Thyroid gland (tissue), 4 donors: ENCODE measurements around the gene DENND1A. TPM values are rescaled to one million over a fixed set of nuclear protein-coding genes. Genes with fewer than 3 reads are reported as not detected.

Experiments
- DNase-seq, 2 donors: peaks; one replicate each; pipeline ENCODE4 v3.0.0-alpha.2; 2019
- H3K27ac ChIP-seq, 3 donors: fragments of 200-600 bp; sonication (generic); 1 replicate in 2 of 3; 2 replicates in 1 of 3; pipeline ENCODE4 v1.5.1; 2016 to 2019; ENCODE audit warnings: mild to moderate bottlenecking in 1 of 3, moderate library complexity in 1 of 3
- H3K27me3 ChIP-seq: fragments of 200-600 bp; sonication (generic); one replicate; pipeline ENCODE4 v1.5.1; 2019
- H3K36me3 ChIP-seq, 2 donors: fragments of 200-600 bp; sonication (generic); one replicate each; pipeline ENCODE4 v1.5.1; 2016 to 2019
- H3K4me1 ChIP-seq, 2 donors: fragments of 200-600 bp; sonication (generic); one replicate each; pipeline ENCODE4 v1.5.1; 2017 to 2019
- H3K4me3 ChIP-seq, 3 donors: fragments of 200-600 bp; sonication (generic); replicated peaks in 1 of 3; 1 replicate in 2 of 3; 2 replicates in 1 of 3; pipeline ENCODE4 v1.5.1; 2016; ENCODE audit warnings: mild to moderate bottlenecking in 1 of 3
- H3K9me3 ChIP-seq: fragments of 200-600 bp; sonication (generic); one replicate; pipeline ENCODE4 v1.5.1; 2017
- CTCF ChIP-seq, 6 experiments: fragments of 200-600 bp in 3 of 6; fragments of 450-650 bp in 3 of 6; sonication (generic) in 3 of 6; IDR thresholded peaks; one replicate each; pipeline ENCODE4 v1.5.1; 2016 to 2019; ENCODE audit warnings: antibody characterized with exemption in 6 of 6, mild to moderate bottlenecking in 2 of 6, inconsistent platforms in 1 of 6, moderate library complexity in 1 of 6
- POLR2A ChIP-seq, 2 donors: fragments of 450-650 bp; IDR thresholded peaks; one replicate each; pipeline ENCODE4 v1.6.1; 2017; ENCODE audit warnings: antibody characterized with exemption in 2 of 2, mild to moderate bottlenecking in 2 of 2, moderate library complexity in 1 of 2
- WGBS, 2 donors: methylation state at CpG; one replicate each; pipeline ENCODE4 v1.1.5; 2017; 5-methylcytosine and 5-hydroxymethylcytosine counted together
- intact Hi-C: fragments of 100-400 bp; cut with DNase I; formaldehyde crosslinking; loops from one replicate; pipeline ENCODE4 v1.15.1; 2023
- total RNA-seq, 4 donors: library from RNA; depleted of rRNA; stranded (reverse); fragments of >200 nt; gene quantifications; one replicate each; pipeline ENCODE4 v1.2.3, GENCODE V29; 2016

DENND1A gene
- total RNA-seq, 4 donors from 2014 or later = 18.8 to 34.4 (median 28.2) TPM

GRCh38 chr9:123756484-123757106, 173.3 kb downstream of the DENND1A start:
- Histone ChIP-seq H3K27ac (no peak overlapping the region), H3K27me3 (no peaks in the 10 kb centered on the region), H3K4me3 (no peak overlapping the region), H3K9me3 (no peaks in the 10 kb centered on the region), H3K4me1 (peaks cover 10 to 14% of the 10 kb centered on the region in 2 donors), H3K36me3 (no peaks in the 10 kb centered on the region)
- TF ChIP-seq POLR2A (IDR thresholded peaks at IDR 0.05) = no peak
- TF ChIP-seq CTCF (IDR thresholded peaks at IDR 0.05) = no peak
- intact Hi-C loops = no loop called here
- DNase-seq = no peak
- 85 to 91% methylated on average over 3 to 4 of the region's 4 CpGs for WGBS, 2 donors

GRCh38 chr9:123753669-123754258, 176.2 kb downstream of the DENND1A start:
- H3K4me3 ChIP-seq = no peak overlapping the region
- intact Hi-C loops = no loop called here
- WGBS, 2 donors = 89 to 97% methylated on average over 2 of the region's 2 CpGs
- no peak overlapping the region for H3K27ac ChIP-seq
- H3K4me1 ChIP-seq = peaks cover 10 to 16% of the 10 kb centered on the region in 2 donors
- TF ChIP-seq POLR2A (IDR thresholded peaks at IDR 0.05) = no peak
- TF ChIP-seq CTCF (IDR thresholded peaks at IDR 0.05) = no peak
- no peaks in the 10 kb centered on the region for H3K27me3 ChIP-seq
- H3K9me3 ChIP-seq = no peaks in the 10 kb centered on the region
- no peaks in the 10 kb centered on the region for H3K36me3 ChIP-seq
- DNase-seq = no peak

GRCh38 chr9:123753016-123753415, 176.9 kb downstream of the DENND1A start:
- Histone ChIP-seq H3K4me1 (peaks cover 10 to 16% of the 10 kb centered on the region in 2 donors), H3K36me3 (no peaks in the 10 kb centered on the region), H3K4me3 (no peak overlapping the region), H3K9me3 (no peaks in the 10 kb centered on the region), H3K27ac (no peak overlapping the region), H3K27me3 (no peaks in the 10 kb centered on the region)
- WGBS, 2 donors = 77 to 90% methylated on average over 1 of the region's 1 CpG
- DNase-seq = no peak
- TF ChIP-seq CTCF (IDR thresholded peaks at IDR 0.05) (no peak), POLR2A (IDR thresholded peaks at IDR 0.05) (no peak)
- intact Hi-C loops = no loop called here

DNA sequence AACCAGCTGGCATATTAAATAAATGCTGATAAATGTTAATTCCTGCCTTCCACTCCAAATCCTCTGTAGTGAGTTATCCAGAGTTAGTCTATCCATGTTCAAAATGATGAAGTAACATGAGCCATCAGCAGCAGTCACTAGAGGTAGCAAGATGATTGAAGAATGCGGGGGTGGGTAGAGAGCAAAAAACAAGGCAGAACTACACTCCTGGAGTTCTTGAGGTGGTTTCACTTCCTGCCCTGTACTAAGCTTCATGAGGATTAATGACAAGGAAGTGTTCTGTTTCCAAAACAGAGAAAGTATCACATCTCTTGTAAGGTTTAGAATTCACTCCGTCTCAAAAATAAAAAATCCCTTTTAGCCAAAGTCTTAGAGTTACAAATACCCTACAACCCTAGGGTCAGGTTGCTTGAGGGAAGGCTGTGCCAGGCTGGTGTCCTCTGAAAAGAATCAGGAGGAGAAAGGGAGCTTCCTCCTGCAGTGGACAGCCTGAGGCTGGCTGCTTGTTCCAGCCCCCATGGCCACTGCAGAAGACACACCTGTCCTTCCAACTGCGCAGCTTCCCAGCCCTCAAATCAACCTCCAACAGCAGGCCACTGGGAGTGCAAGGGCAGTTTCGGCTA, 180.2 kb downstream of the DENND1A start:
- 88 to 89% methylated on average over 4 of the region's 4 CpGs for WGBS, 2 donors
- Histone ChIP-seq H3K4me3 (no peak overlapping the region), H3K27me3 (no peaks in the 10 kb centered on the region), H3K4me1 (peaks cover 10 to 16% of the 10 kb centered on the region in 2 donors), H3K9me3 (no peaks in the 10 kb centered on the region), H3K36me3 (no peaks in the 10 kb centered on the region), H3K27ac (no peak overlapping the region)
- intact Hi-C loops = no loop called here
- DNase-seq = peak in 1 of 2 donors; percentile 12
- TF ChIP-seq CTCF (IDR thresholded peaks at IDR 0.05) (no peak), POLR2A (IDR thresholded peaks at IDR 0.05) (no peak)

- WGBS, 2 donors = 97 to 99% methylated on average over 1 of the region's 1 CpG
- H3K4me1 ChIP-seq = peaks cover 11 to 31% of the 10 kb centered on the region in 2 donors
- no peaks in the 10 kb centered on the region for H3K9me3 ChIP-seq
- no peak overlapping the region for H3K27ac ChIP-seq
- intact Hi-C loops = no loop called here
- H3K4me3 ChIP-seq = no peak overlapping the region
- no peaks in the 10 kb centered on the region for H3K27me3 ChIP-seq
- H3K36me3 ChIP-seq = no peaks in the 10 kb centered on the region
- no peak for DNase-seq
- TF ChIP-seq CTCF (IDR thresholded peaks at IDR 0.05) (no peak), POLR2A (IDR thresholded peaks at IDR 0.05) (no peak)
These were observed 183.2 kb downstream of the DENND1A start for GRCh38 chr9:123746765-123747164.
